SJCRH30 (cell line): ENCODE results near the gene MAP10. TPM values are rescaled to one million over a fixed set of nuclear protein-coding genes. Genes with fewer than 3 reads are reported as not detected.
"Not testable (repeated sequence)": the region's sequence is repeated elsewhere in the genome, so short reads cannot be mapped to it uniquely, and the experiment has no call there.

Experiments
- DNase-seq, 2 experiments: peaks; one replicate each; pipeline ENCODE4 v3.0.0-alpha.2; 2015 to 2020
- H3K27ac ChIP-seq: fragments of 250-450 bp; sonication (Bioruptor Pico); 2 replicates; pipeline ENCODE4 v1.5.1; 2020; ENCODE audit warnings: mild to moderate bottlenecking, moderate library complexity
- H3K27me3 ChIP-seq: fragments of 250-450 bp; sonication (Bioruptor Pico); 2 replicates; pipeline ENCODE4 v1.5.1; 2020; ENCODE audit warnings: mild to moderate bottlenecking, moderate library complexity
- H3K36me3 ChIP-seq: fragments of 250-450 bp; sonication (Bioruptor Pico); 2 replicates; pipeline ENCODE4 v1.5.1; 2020; ENCODE audit warnings: mild to moderate bottlenecking, moderate library complexity
- H3K4me1 ChIP-seq: fragments of 250-450 bp; sonication (Bioruptor Pico); 2 replicates; pipeline ENCODE4 v1.5.1; 2020; ENCODE audit warnings: mild to moderate bottlenecking, moderate library complexity
- H3K4me3 ChIP-seq: fragments of 250-450 bp; sonication (Bioruptor Pico); 2 replicates; pipeline ENCODE4 v1.5.1; 2020; ENCODE audit warnings: mild to moderate bottlenecking, moderate library complexity
- H3K9me3 ChIP-seq: fragments of 250-450 bp; sonication (Bioruptor Pico); replicated peaks from 2 replicates; pipeline ENCODE4 v1.5.1; 2020; ENCODE audit warnings: mild to moderate bottlenecking, moderate library complexity
- total RNA-seq: library from RNA; depleted of rRNA; stranded (reverse); fragments of >200 nt; shearing (Covaris generic); gene quantifications from 2 replicates; pipeline ENCODE4 v1.2.3, GENCODE V29; 2014

MAP10 gene
- total RNA-seq, 1 experiment from 2014 or later, result 0.10 TPM

DNA sequence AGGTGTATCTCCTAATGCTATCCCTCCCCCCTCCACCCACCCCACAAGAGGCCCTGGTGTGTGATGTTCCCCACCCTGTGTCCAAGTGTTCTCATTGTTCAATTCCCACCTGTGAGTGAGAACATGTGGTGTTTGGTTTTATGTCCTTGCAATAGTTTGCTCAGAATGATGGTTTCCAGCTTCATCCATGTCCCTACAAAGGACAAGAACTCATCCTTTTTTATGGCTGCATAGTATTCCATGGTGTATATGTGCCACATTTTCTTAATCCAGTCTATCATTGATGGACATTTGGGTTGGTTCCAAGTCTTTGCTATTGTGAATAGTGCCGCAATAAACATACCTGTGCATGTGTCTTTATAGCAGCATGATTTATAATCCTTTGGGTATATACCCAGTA lies 19.6 kb upstream of the MAP10 start:
- H3K36me3 ChIP-seq, H3K27ac ChIP-seq, H3K9me3 ChIP-seq, DNase-seq, H3K27me3 ChIP-seq, H3K4me1 ChIP-seq, H3K4me3 ChIP-seq: not testable (repeated sequence)

DNA sequence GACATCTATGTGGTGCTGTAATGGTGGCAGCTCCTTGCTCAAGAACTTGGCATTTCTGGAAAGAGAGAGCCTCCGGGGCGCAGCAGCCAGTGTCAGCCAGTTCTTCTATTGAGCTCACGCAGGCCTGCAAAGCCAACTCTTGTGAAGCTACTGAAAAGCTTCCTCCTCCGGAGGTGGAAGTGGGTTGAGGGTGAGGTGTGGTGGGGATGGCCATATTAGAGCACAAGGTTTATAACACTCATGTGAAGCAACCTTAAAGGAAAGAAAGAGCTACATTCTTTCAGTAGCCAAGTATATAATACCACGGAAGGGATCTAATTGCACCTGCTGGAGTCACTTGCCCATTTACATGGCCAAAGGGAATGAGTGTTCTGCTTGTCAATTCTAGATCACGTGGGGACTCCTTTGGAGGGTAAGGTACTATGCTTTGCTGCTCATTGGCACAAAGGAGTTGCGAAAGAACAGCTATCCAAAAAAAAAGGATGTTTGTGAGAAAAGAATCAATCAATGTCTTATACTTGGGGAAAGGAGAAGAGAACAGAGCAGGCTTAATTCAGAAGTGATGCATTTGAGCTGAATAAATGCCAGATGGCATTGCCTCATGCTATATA lies 18.3 kb upstream of the MAP10 start:
- DNase-seq, result no peak
- no peak overlapping the region for H3K4me3 ChIP-seq
- no peaks in the 10 kb centered on the region for H3K36me3 ChIP-seq
- no peaks in the 10 kb centered on the region for H3K4me1 ChIP-seq
- no peaks in the 10 kb centered on the region for H3K27me3 ChIP-seq
- H3K27ac ChIP-seq, result no peak overlapping the region
- H3K9me3 ChIP-seq, result no peaks in the 10 kb centered on the region

DNA sequence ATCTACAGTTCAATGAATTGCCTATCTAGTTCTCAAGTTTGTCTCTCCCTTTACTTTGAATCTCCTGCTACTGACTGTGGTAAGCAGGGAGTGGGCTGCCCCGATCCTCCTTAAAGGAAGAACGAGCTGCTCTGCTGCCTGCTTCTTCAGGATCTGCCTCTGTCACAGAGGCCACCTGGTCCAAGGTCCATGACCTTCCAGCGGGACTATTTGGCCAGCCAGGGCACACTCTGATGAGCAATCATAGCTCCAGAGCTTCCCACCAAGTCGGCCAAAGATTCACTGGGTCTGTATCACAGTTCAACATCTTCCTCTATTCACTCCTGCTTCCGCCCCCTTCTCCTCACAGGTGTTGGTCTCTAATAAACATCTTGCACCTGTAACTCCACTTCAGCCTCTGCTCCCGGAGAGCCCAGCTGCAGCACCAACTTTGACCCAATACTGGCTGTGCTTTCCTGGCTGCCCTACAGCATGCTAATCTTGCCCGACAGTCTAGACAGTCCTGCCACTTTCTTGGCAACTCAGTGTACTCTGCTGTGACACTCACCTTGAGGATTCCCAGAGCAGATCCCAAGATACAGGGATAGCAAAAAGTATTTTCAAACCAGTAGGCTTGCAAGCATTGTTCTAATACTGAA lies 16.9 kb upstream of the MAP10 start:
- DNase-seq, result no peak
- Histone ChIP-seq H3K27ac (no peak overlapping the region), H3K4me1 (no peaks in the 10 kb centered on the region), H3K36me3 (no peaks in the 10 kb centered on the region), H3K27me3 (no peaks in the 10 kb centered on the region), H3K4me3 (no peak overlapping the region), H3K9me3 (no peaks in the 10 kb centered on the region)

DNA sequence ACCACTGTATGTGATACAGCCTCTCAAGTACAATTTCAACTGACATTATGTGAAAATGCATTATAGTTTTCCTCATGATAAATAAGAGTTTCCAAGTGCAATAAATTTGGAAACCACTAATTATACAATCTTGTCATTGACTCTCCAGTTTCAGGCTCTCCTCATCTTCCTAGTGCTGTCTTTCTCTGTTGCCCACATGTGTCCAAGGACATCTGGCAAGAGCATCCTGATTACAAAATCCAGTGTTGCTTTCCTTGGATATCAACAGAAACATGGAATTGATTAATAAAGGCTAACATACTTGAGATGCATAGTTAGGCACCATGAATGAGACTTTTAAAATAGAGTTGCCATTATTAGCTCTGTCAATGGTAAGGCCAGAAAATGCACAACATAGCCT lies 15.6 kb upstream of the MAP10 start:
- Histone ChIP-seq H3K27me3 (no peaks in the 10 kb centered on the region), H3K9me3 (no peaks in the 10 kb centered on the region), H3K4me1 (no peaks in the 10 kb centered on the region), H3K36me3 (no peaks in the 10 kb centered on the region), H3K27ac (no peak overlapping the region), H3K4me3 (no peak overlapping the region)
- no peak for DNase-seq

DNA sequence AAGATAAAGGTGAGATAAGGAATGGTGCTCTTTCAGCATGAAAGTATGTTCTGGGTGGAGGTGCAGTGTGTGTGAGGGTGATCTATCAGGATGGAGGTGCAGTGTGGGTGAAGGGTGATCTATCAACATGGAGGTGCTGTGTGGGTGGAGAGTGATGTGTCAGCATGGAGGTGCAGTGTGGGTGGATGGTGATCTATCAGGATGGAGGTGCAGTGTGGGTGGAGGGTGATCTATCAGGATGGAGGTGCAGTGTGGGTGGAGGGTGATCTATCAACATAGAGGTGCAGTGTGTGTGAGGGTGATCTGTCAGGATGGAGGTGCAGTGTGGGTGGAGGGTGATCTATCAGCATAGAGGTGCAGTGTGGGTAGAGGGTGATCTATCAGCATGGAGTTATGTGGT lies 12.3 kb upstream of the MAP10 start:
- Histone ChIP-seq H3K4me1 (no peaks in the 10 kb centered on the region), H3K9me3 (no peaks in the 10 kb centered on the region), H3K36me3 (no peaks in the 10 kb centered on the region), H3K27ac (no peak overlapping the region), H3K27me3 (no peaks in the 10 kb centered on the region), H3K4me3 (no peak overlapping the region)
- no peak for DNase-seq

DNA sequence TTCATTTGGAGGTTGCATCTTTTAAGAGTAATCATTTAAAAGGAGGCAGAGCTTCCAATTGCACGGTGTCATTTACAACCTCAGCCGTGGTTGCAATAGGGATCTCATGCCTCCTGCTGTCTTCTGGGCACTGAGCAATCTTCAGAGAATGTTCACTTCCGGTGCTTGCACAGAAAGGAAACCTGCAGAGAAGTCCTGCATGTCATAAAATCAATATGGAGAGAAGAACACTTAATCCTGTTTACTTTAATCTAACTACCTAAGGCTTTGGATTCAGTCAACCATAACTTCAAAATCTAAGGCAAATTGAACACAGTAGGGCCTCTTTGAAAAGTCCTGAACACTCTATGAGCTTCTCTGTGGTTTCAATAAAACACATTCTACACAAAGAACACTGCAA lies 11.3 kb upstream of the MAP10 start:
- Histone ChIP-seq H3K36me3 (no peaks in the 10 kb centered on the region), H3K9me3 (no peaks in the 10 kb centered on the region), H3K4me1 (no peaks in the 10 kb centered on the region), H3K27me3 (no peaks in the 10 kb centered on the region), H3K27ac (no peak overlapping the region), H3K4me3 (no peak overlapping the region)
- no peak for DNase-seq

DNA sequence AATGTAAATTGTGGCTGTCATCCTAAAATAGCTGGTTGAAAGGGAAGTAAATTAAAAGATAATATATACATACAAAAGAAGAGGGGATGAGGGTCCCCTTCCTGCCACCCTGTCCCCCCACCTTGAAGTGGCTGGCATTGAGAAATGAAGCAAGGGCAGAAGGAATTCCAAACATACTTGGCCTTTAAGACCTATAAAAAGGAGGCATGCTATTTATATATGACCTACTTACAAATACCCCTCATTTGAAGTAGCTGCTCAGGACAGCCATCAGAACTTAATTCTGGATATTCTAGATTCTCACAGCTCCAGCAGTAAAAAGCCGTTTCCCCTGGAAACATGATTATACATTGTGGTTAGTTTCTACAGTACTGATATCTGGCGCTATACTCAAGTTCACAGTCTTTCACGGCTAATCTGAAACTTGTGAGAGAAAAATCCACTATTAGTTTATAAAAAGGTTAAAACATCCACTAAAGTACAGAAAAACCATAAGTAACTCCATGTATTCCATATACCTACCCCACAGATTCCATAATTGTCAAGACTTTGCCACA lies 9.6 kb upstream of the MAP10 start:
- no peak for DNase-seq
- Histone ChIP-seq H3K4me3 (no peak overlapping the region), H3K27ac (no peak overlapping the region), H3K27me3 (no peaks in the 10 kb centered on the region), H3K36me3 (no peaks in the 10 kb centered on the region), H3K9me3 (no peaks in the 10 kb centered on the region), H3K4me1 (no peaks in the 10 kb centered on the region)

DNA sequence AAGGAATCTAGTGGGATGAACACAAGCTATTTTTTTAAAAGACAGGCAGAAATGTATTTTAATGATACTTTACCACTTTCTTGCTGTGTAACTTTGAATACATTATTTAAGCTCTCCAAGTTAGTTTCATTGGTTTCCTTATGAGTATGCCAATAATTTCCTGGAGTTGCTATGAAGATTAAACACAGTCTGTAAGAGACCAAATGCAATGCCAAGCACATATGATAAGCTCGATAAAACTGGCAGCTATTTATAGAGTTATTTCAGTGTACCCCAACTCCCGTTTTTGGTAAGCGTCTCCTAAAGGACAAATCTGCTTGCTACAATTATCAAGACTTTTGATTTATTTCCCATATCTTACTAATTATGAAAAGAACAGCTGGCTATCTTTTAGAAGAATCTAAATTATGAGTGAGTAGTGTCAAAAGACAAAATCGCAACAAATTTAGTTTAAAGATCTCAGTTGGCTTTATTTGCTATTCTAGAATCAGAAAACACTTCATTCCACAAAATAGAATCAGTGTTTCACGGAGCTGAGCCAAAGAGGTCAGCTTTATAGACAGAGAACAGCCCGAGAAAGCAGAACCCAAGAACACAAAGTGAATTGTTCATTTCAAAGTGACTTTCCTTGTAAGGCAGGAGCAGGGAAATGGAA lies 7.2 kb upstream of the MAP10 start:
- no peaks in the 10 kb centered on the region for H3K9me3 ChIP-seq
- no peaks in the 10 kb centered on the region for H3K36me3 ChIP-seq
- H3K27me3 ChIP-seq, result no peaks in the 10 kb centered on the region
- H3K4me3 ChIP-seq, result no peak overlapping the region
- no peak for DNase-seq
- H3K4me1 ChIP-seq, result no peaks in the 10 kb centered on the region
- no peak overlapping the region for H3K27ac ChIP-seq

DNA sequence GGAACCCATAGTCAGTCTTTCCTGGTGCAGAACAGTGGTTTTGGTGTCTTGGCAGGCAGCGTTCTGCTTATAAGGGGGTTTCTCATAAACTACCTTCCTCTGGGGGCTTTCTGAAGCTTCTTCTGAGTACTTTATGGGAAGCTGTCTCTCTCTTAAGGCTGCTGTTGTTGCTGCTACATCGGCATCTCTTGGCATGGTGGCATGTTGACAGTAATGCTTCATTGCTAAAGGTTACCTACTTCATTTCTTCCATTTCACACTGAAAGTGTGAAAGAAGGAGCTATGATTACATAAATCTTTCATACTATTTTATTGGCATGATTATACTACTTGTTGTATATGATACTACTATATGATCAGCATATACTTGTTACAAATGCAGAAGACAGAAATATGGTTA lies 6.3 kb upstream of the MAP10 start:
- Histone ChIP-seq H3K36me3 (no peaks in the 10 kb centered on the region), H3K27ac (no peak overlapping the region), H3K9me3 (no peaks in the 10 kb centered on the region), H3K27me3 (no peaks in the 10 kb centered on the region), H3K4me3 (no peak overlapping the region), H3K4me1 (no peaks in the 10 kb centered on the region)
- no peak for DNase-seq

DNA sequence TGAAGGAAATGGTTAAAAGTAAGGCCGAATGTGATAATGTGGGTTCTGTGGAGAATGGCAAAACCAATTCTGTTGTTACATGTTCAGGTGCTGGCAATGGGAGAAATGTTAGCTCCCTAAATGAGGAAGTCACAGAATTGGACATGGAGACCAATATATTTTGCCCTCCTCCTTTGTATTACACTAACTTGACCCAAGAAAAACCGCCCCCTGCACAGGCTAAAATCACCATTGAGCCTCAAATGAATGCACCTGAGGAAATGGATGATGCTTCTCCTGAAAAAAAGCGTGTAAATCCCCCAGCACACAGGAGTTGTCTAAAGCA lies 932 bp downstream of the MAP10 start:
- no peak overlapping the region for H3K4me3 ChIP-seq
- no peak overlapping the region for H3K27ac ChIP-seq
- H3K36me3 ChIP-seq, result no peaks in the 10 kb centered on the region
- peaks cover 5% of the 10 kb centered on the region; the same call in 1 of the 2 replicates for H3K27me3 ChIP-seq
- no peak for DNase-seq
- H3K4me1 ChIP-seq, result no peaks in the 10 kb centered on the region
- H3K9me3 ChIP-seq, result no peaks in the 10 kb centered on the region

DNA sequence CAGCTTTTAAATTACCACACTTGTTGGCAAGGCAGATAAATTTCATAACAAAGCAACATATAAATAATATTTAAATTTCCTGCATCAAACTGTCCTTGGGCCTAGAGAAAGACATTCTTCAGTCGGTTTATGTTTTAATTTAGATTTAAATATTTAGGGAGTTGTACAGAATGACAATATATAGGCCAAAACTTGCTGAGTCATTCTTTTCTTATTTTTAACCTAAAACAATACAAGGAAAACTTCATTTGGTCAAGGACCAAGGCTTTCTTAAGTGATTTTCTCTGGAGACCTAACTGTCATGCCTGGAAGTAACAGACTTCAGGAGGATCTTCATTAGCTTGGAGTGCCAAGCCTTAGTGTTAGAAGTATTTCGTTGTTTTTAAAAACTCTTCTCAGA lies 5.6 kb downstream of the MAP10 start:
- Histone ChIP-seq H3K27me3 (peaks cover 4% of the 10 kb centered on the region; the same call in 1 of the 2 replicates), H3K9me3 (no peaks in the 10 kb centered on the region), H3K27ac (no peak overlapping the region), H3K36me3 (no peaks in the 10 kb centered on the region), H3K4me1 (no peaks in the 10 kb centered on the region), H3K4me3 (no peak overlapping the region)
- no peak for DNase-seq

DNA sequence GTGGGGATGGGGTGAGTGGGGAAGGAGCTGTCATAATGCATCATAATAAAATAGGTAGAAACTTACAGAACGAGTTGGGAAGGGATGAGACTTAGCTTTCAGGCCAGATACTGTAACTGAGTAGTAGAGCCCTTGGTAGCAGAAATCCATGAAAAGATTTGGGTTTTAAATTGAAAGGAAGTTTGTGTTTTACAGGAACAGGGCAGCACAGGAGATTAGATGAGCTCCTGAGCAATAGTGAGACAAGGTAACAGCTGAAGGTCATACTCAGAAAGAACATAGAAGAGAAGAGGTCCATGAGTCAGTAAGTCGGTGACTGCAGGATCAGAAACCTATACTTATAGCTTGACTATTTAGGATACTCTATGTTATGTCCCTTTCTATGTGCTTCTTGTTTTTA lies 7.3 kb downstream of the MAP10 start:
- Histone ChIP-seq H3K4me3 (no peak overlapping the region), H3K36me3 (no peaks in the 10 kb centered on the region), H3K27me3 (no peaks in the 10 kb centered on the region), H3K4me1 (no peaks in the 10 kb centered on the region), H3K9me3 (no peaks in the 10 kb centered on the region), H3K27ac (no peak overlapping the region)
- no peak for DNase-seq

DNA sequence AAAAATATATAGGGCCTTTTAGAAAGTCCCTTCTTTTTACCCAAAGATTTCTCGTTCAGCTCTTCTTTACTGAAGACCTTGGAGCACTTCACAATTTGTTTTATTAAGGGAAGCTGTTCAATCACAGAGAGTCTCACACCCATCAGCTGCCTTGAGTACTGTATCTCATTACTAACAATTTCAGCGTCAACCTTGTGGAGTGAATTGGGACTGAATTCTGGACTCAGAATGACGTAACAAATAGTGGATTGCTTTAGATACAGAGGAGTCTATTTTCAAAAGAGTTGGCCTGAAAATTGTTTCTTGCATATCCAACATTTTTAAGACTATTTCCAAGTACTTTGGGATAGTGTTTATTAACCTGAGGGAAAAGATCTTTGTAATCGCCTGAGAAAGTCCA lies 7.9 kb downstream of the MAP10 start:
- DNase-seq, result no peak
- H3K9me3 ChIP-seq, result no peaks in the 10 kb centered on the region
- no peaks in the 10 kb centered on the region for H3K27me3 ChIP-seq
- no peaks in the 10 kb centered on the region for H3K4me1 ChIP-seq
- H3K36me3 ChIP-seq, result no peaks in the 10 kb centered on the region
- H3K27ac ChIP-seq, result no peak overlapping the region
- H3K4me3 ChIP-seq, result no peak overlapping the region

DNA sequence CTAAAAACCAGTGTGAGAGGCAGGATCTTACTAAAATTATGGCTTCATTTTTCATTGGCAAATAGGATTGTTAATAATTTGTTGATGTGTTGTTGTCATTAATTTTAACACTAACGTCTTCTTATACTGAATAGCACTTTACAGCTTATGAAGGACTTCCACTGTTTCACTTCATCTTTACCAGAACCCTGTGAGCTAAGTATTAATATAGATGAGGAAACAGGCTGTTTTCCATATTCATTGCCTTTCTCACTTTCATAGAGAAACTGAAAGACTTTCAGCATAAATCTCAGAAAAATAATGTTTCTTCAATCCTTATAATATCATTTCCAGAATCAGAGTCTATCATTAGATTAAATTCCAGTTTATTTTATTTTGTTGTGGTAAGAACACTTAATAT lies 8.5 kb downstream of the MAP10 start:
- Histone ChIP-seq H3K9me3 (no peaks in the 10 kb centered on the region), H3K4me3 (no peak overlapping the region), H3K4me1 (no peaks in the 10 kb centered on the region), H3K36me3 (no peaks in the 10 kb centered on the region), H3K27ac (no peak overlapping the region), H3K27me3 (no peaks in the 10 kb centered on the region)
- DNase-seq, result no peak

DNA sequence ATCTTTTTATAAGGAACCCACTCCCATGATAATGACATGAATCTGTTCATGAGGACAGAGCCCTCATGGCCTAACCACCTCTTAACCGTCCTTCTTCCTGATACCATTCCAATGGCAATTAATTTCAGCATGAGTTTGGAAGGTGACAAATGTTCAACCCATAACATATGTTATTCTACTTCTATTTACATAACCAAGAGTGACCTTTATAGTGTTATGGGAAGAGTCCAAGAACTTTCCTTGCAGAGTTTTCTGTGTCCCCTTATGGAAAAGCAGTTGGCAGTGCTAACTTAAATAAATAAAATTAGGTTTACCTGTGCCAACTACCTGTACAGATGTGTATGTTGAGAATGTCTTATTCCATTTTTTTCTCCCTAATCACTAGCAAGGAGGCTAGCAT lies 11.1 kb downstream of the MAP10 start:
- Histone ChIP-seq H3K4me1 (no peaks in the 10 kb centered on the region), H3K27ac (no peak overlapping the region), H3K36me3 (no peaks in the 10 kb centered on the region), H3K9me3 (no peaks in the 10 kb centered on the region), H3K4me3 (no peak overlapping the region), H3K27me3 (peaks cover 3% of the 10 kb centered on the region; the same call in 1 of the 2 replicates)
- no peak for DNase-seq

DNA sequence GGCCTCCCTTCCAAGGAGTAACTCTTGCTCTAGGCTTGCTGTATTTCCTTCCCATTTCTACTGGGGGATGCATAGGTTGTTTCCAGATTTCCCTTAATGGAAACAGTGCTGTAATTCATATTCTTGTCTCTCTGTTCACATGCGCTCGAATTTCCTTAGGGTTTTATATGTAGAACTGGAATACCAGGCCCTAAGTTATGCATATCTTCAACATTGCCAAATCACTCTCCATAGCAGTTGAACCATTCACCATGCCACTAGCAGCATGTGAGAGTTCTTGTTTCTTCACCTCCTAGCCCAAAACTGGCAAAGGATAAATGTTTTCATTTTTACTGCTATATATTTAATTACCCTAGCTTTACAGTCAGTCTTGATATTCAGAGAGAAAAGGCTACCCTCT lies 12.8 kb downstream of the MAP10 start:
- no peak for DNase-seq
- Histone ChIP-seq H3K4me3 (no peak overlapping the region), H3K27ac (no peak overlapping the region), H3K27me3 (peaks cover 3% of the 10 kb centered on the region; the same call in 1 of the 2 replicates), H3K36me3 (no peaks in the 10 kb centered on the region), H3K9me3 (no peaks in the 10 kb centered on the region), H3K4me1 (no peaks in the 10 kb centered on the region)
